ENCODE measurements around the gene NF1. TPM values are rescaled to one million over a fixed set of nuclear protein-coding genes. Genes with fewer than 3 reads are reported as not detected.

NF1 gene, protein sequence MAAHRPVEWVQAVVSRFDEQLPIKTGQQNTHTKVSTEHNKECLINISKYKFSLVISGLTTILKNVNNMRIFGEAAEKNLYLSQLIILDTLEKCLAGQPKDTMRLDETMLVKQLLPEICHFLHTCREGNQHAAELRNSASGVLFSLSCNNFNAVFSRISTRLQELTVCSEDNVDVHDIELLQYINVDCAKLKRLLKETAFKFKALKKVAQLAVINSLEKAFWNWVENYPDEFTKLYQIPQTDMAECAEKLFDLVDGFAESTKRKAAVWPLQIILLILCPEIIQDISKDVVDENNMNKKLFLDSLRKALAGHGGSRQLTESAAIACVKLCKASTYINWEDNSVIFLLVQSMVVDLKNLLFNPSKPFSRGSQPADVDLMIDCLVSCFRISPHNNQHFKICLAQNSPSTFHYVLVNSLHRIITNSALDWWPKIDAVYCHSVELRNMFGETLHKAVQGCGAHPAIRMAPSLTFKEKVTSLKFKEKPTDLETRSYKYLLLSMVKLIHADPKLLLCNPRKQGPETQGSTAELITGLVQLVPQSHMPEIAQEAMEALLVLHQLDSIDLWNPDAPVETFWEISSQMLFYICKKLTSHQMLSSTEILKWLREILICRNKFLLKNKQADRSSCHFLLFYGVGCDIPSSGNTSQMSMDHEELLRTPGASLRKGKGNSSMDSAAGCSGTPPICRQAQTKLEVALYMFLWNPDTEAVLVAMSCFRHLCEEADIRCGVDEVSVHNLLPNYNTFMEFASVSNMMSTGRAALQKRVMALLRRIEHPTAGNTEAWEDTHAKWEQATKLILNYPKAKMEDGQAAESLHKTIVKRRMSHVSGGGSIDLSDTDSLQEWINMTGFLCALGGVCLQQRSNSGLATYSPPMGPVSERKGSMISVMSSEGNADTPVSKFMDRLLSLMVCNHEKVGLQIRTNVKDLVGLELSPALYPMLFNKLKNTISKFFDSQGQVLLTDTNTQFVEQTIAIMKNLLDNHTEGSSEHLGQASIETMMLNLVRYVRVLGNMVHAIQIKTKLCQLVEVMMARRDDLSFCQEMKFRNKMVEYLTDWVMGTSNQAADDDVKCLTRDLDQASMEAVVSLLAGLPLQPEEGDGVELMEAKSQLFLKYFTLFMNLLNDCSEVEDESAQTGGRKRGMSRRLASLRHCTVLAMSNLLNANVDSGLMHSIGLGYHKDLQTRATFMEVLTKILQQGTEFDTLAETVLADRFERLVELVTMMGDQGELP (N-terminal part only)
- 19.1 to 25.4 TPM (median 24.5 TPM) in 5 replicates for total RNA-seq (2022; extraction: Qiagen RNA extraction; ENCODE audit: low read depth)

DNA sequence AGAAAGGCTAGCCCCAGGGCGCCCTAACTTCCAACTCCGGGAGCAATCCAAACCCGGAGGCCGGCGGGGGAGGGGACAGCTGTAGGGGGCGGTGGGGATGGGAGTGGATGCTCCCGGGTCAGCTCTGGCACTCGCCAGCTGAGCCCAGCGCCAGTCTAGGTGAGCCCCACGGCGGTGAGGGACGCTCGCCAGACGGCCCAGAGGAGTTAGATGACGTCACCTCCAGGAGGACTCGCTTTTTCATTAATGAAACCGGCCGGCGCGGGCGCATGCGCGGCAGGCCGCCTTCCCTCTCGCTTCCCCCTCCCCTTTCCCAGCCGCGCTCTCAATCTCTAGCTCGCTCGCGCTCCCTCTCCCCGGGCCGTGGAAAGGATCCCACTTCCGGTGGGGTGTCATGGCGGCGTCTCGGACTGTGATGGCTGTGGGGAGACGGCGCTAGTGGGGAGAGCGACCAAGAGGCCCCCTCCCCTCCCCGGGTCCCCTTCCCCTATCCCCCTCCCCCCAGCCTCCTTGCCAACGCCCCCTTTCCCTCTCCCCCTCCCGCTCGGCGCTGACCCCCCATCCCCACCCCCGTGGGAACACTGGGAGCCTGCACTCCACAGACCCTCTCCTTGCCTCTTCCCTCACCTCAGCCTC lies at the start of gene NF1:
NF1 (plus strand) TSS at position 378 of the 636 bp plus-strand sequence. CDS start 333 bp downstream, outside the sequence.

DNA sequence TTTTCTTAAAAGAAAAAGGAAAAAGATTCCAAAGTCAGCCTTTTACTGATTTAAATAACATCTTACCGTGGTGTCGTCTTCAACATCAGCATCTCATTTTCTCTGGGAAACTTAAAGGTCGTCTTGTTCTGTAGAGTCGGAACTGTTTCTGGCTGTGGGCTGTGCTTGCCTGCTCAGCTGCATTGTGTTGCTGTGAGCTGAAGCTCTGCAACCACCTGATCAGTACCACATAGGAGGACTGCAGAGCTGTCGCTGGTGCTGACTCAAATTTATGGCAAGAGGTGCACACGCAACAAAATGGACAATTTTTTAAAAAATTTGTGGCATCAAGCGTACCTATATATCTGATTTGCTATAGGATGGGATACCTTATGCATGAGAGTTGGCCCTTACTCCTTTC lies 202.3 kb downstream of the NF1 start, which contains the start of gene OMG:
OMG (minus strand) TSS at position 150 of the 400 bp plus-strand sequence. CDS start 908 bp downstream, outside the sequence.

DNA sequence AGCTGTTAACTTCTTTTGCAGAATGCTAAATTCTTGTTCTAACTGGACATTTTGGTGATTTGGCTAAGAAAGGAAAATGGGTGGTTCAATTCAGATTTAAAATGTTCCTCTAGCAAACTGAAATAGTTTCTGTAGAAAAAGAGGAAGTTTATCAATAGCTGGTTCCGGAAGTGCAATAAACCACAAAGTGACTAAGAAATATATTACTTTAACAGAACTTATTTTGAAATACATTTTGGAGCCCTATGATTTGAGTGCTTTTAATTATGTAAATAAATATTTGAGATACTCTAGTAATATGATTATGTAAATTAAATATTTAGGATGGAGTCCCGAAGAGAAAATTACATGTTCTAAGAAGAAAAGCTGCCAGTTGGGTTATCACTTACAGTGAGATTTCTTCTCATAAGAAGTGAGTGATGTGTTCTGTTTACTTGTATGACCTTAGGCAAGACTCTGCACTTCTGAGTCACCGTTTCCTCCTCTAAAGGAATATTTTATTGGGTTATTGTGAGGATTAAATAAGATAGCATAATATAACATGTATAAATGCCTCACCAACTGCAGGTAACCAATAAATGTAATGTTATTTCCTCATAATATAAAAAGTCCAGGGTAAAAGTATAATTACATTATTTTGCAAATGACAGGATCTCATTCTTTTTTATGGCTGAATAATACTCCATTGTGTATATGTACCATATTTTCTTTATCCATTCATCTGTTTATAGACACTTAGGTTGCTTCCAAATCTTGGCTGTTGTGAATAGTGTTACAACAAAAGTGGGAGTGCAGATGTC lies 219.4 kb downstream of the NF1 start, which contains the start of gene EVI2B:
EVI2B (minus strand) TSS at position 73 of the 800 bp plus-strand sequence. CDS start 8,445 bp downstream, outside the sequence.

DNA sequence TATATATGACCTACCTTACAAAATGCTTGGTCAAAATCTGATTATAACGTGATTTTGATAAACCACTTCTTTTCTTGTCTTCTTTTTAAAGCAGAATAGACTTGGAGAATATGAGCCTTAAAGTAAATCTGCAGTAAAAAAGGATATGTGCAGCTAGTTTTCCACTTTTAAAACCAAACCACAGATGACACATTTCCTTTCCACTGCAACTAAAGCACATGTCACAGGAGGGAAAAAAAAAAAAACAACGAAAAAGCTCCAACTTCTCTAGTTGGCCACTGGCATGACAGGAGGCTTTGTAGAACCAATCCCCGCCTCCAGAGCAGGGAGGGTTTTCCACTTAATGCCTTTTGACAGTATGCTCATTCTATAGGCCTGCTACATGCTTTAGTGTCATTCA lies 226.7 kb downstream of the NF1 start, which contains the start of gene EVI2A:
EVI2A (minus strand) TSS at position 142 of the 400 bp plus-strand sequence. CDS start 2,609 bp downstream, outside the sequence.

DNA sequence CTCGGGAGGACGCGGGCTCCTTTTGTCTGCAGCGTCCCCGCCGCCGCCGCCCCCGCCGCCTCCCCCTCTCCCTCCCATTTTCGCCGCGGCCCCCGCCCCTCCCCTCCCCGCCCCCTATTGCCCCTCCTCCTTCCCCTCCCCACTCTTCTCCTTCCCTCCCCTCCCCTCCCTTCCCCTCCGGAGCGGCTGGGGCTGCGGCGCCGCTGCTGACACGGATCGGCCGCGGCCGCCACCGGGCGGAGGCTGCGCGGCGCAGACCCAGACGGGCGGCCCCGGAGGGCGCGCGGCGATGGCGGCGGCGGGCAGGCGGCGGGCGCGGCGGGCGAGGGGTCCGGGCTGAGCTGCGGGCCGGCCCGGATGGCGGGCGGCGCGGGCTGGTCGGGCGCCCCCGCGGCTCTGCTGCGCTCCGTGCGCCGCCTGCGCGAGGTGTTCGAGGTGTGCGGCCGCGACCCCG lies 296.7 kb downstream of the NF1 start, which contains the start of gene RAB11FIP4:
RAB11FIP4 (plus strand) TSS at position 180 of the 454 bp plus-strand sequence; CDS start at position 358, 178 bp downstream.

Other genes starting within 250 kb of the NF1 start
- 21.2 to 29.3 TPM (median 24.8 TPM) in 5 replicates for gene TEFM, start 188.7 kb upstream of the NF1 start, total RNA-seq (2022; extraction: Qiagen RNA extraction; ENCODE audit: low read depth)
- 2.6 to 3.7 TPM (median 3.0 TPM) in 5 replicates for gene ADAP2, start 173.0 kb upstream of the NF1 start, total RNA-seq (2022; extraction: Qiagen RNA extraction; ENCODE audit: low read depth)
- gene RNF135, start 123.9 kb upstream of the NF1 start, total RNA-seq (2022; extraction: Qiagen RNA extraction; ENCODE audit: low read depth): 24.6 to 26.6 TPM (median 26.3 TPM) in 5 replicates
- gene OMG, start 202.3 kb downstream of the NF1 start, total RNA-seq (2022; extraction: Qiagen RNA extraction; ENCODE audit: low read depth): not detected in 5 replicates
- gene EVI2B, start 219.1 kb downstream of the NF1 start, total RNA-seq (2022; extraction: Qiagen RNA extraction; ENCODE audit: low read depth): 0.05 to 0.11 TPM (median 0.10 TPM) in 5 replicates
- not detected in 5 replicates for gene EVI2A, start 226.6 kb downstream of the NF1 start, total RNA-seq (2022; extraction: Qiagen RNA extraction; ENCODE audit: low read depth)